Measurements from ENCODE around the gene RPS6KA1. TPM values are rescaled to one million over a fixed set of nuclear protein-coding genes. Genes with fewer than 3 reads are reported as not detected.

RPS6KA1 gene
- total and polyA plus RNA-seq, 2 of the 8 experiments (the other 6 are each of a cell fraction or from before 2014, with no cell fraction given), result 44.3 to 55.0 TPM

DNA sequence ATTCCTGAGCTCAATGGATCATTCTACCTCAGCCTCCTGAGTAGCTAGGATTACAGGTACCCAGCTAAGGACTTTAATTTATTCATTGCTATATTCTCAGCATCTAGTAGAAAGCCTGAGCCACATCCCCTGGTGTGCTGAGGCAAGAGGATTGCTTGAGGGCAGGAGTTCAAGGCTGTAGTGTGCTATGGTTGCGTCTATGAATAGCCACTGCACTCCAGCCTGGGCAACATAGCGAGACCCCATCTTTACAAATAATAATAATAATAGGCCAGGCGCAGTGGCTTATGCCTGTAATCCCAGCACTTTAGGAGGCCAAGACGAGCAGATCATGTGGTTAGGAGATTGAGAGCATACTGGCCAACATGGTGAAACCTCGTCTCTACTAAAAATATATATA, 3.3 kb upstream of the RPS6KA1 start:
- Histone ChIP-seq H3K9ac (replicated peaks in 1 of 4; ENCODE audit: extremely low read depth in 1 of 4, low read depth in 3 of 4, low read length in 3 of 4) (no peak overlapping the region), H3K27me3 (replicated peaks in 1 of 4; ENCODE audit: control insufficient read depth in 3 of 4, extremely low read depth in 1 of 4, insufficient read depth in 3 of 4, low read length in 3 of 4) (no peaks in the 10 kb centered on the region), H3K56ac (replicated peaks; ENCODE audit: insufficient read length, low read depth, low read length) (no peak overlapping the region), H3K79me2 (ENCODE audit: control insufficient read depth in 1 of 2, insufficient read depth in 2 of 2, low read length in 2 of 2) (peaks cover 0 to 5% of the 10 kb centered on the region in 2 experiments; a peak in 1 of 4 replicates), H2BK15ac (ENCODE audit: low read length) (no peak overlapping the region), H3K18ac (ENCODE audit: extremely low read depth, low read length) (no peak overlapping the region), H3K9me3 (ENCODE audit: insufficient read depth in 2 of 2, low read depth in 1 of 2, low read length in 1 of 2) (no peaks in the 10 kb centered on the region), H3K27ac (ENCODE audit: low read depth, low read length) (no peak overlapping the region), H2AFZ (ENCODE audit: low read length) (no peak overlapping the region), H2BK20ac (ENCODE audit: low read length) (no peak overlapping the region), H3K4me3 (ENCODE audit: extremely low read depth in 1 of 4, insufficient read depth in 2 of 4, low read depth in 3 of 4, low read length in 4 of 4) (no peak overlapping the region), H2BK120ac (replicated peaks; ENCODE audit: low read depth, low read length) (no peak overlapping the region), H3K23ac (ENCODE audit: insufficient read length) (no peak overlapping the region), H2BK12ac (ENCODE audit: low read depth, low read length) (no peak overlapping the region), H3K79me1 (ENCODE audit: low read depth, low read length) (no peaks in the 10 kb centered on the region; the same call in 1 of the 2 replicates), H3K4me2 (ENCODE audit: insufficient read depth in 1 of 2, low read depth in 2 of 2, low read length in 2 of 2) (no peak overlapping the region), H4K20me1 (replicated peaks in 1 of 2; ENCODE audit: control insufficient read depth in 1 of 2, insufficient read depth in 2 of 2, low read length in 2 of 2) (peaks cover 0 to 3% of the 10 kb centered on the region in 2 experiments), H3K36me3 (ENCODE audit: control insufficient read depth in 2 of 4, insufficient read depth in 4 of 4, low read length in 3 of 4) (no peaks in the 10 kb centered on the region), H4K91ac (replicated peaks; ENCODE audit: insufficient read length, low read length) (no peak overlapping the region), H3K4me1 (replicated peaks in 1 of 4; ENCODE audit: control insufficient read depth in 3 of 4, insufficient read depth in 4 of 4, low read length in 3 of 4) (peaks cover 7 to 12% (median 9%) of the 10 kb centered on the region in 4 experiments), H4K5ac (ENCODE audit: insufficient read length, low read depth, low read length) (no peak overlapping the region), H3K23me2 (ENCODE audit: low read depth, low read length) (peaks cover 8% of the 10 kb centered on the region; the same call in 1 of the 2 replicates), H4K8ac (ENCODE audit: extremely low read depth, insufficient read depth, low read length) (no peak overlapping the region), H2AK5ac (ENCODE audit: low read depth, low read length) (no peak overlapping the region), H3K4ac (replicated peaks; ENCODE audit: insufficient read length, low read depth, low read length) (no peak overlapping the region), H2BK5ac (ENCODE audit: low read depth, low read length) (no peak overlapping the region), H3K14ac (ENCODE audit: insufficient read length) (no peak overlapping the region)
- POLR2A ChIA-PET (ENCODE audit: partially characterized antibody), result interaction anchor here (0.7 to 1.3 kb wide), 2 partner anchors 25 to 604 kb away, joined by 3 to 4 read pairs; no protein-coding TSS in a partner anchor
- FAIRE-seq (no peak), DNase-seq (ENCODE audit: low read depth in 1 of 2, low spot score in 2 of 2) (no peak)
- CTCF ChIA-PET (ENCODE audit: partially characterized antibody), result interaction anchor here (0.6 to 9.3 kb wide), 3 partner anchors 14 to 25 kb away, joined by 4 to 88 read pairs (median 19); no protein-coding TSS in a partner anchor
- WGBS, 2 experiments (ENCODE audit: extremely low coverage in 1 of 2, insufficient coverage in 1 of 2, insufficient read length in 1 of 2, insufficient replicate concordance in 2 of 2, low coverage in 1 of 2, low lambda C conversion rate in 2 of 2, missing lambda C conversion rate in 1 of 2), result 85% methylated on average over 5 of the region's 5 CpGs; no CpG with 5 or more reads in 1 of the 2 experiments
- TF ChIP-seq TAF7 (optimal IDR thresholded peaks at IDR 0.05; ENCODE audit: borderline replicate concordance, low read depth, low read length), result no peak
- TF ChIP-seq KDM1A (IDR thresholded peaks at IDR 0.05; ENCODE audit: borderline replicate concordance, low read length), result no peak
- TF ChIP-seq, protein P1, sequence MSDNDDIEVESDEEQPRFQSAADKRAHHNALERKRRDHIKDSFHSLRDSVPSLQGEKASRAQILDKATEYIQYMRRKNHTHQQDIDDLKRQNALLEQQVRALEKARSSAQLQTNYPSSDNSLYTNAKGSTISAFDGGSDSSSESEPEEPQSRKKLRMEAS (IDR thresholded peaks at IDR 0.05), result no peak
- TF ChIP-seq TBP (IDR thresholded peaks at IDR 0.05; ENCODE audit: low read depth, low read length), result no peak
- TF ChIP-seq, protein P2, sequence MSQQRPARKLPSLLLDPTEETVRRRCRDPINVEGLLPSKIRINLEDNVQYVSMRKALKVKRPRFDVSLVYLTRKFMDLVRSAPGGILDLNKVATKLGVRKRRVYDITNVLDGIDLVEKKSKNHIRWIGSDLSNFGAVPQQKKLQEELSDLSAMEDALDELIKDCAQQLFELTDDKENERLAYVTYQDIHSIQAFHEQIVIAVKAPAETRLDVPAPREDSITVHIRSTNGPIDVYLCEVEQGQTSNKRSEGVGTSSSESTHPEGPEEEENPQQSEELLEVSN (IDR thresholded peaks at IDR 0.05), result no peak
- TF ChIP-seq ASH2L (IDR thresholded peaks at IDR 0.05; ENCODE audit: low read length), result no peak
- TF ChIP-seq, protein P3, sequence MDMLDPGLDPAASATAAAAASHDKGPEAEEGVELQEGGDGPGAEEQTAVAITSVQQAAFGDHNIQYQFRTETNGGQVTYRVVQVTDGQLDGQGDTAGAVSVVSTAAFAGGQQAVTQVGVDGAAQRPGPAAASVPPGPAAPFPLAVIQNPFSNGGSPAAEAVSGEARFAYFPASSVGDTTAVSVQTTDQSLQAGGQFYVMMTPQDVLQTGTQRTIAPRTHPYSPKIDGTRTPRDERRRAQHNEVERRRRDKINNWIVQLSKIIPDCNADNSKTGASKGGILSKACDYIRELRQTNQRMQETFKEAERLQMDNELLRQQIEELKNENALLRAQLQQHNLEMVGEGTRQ (IDR thresholded peaks at IDR 0.05; ENCODE audit: low read length), result no peak
- no peak for TF ChIP-seq CHD2 (IDR thresholded peaks at IDR 0.05; ENCODE audit: low read length)
- TF ChIP-seq RXRA (IDR thresholded peaks at IDR 0.05; ENCODE audit: insufficient read depth, low read depth, low read length), result no peak
- no peak for TF ChIP-seq RFX5 (IDR thresholded peaks at IDR 0.05; ENCODE audit: borderline replicate concordance, low read depth, low read length)
- no peak for TF ChIP-seq NRF1 (IDR thresholded peaks at IDR 0.05; ENCODE audit: low read depth, low read length)
- TF ChIP-seq NANOG (IDR thresholded peaks at IDR 0.05; ENCODE audit: insufficient read depth, low read depth, low read length, poor library complexity, severe bottlenecking), result no peak

Measured in H1 (cell line).